ENCODE measurements around the gene TRIM71. TPM values are rescaled to one million over a fixed set of nuclear protein-coding genes. Genes with fewer than 3 reads are reported as not detected.

TRIM71 gene
- total and polyA plus RNA-seq, 2 experiments from 2014 or later = 1.9 to 14.5 TPM

GRCh38 chr3:32848215-32848614 lies 30.4 kb downstream of the TRIM71 start:
- no peaks in the 10 kb centered on the region for H4K20me1 ChIP-seq (ENCODE audit: insufficient read depth, poor library complexity, severe bottlenecking)
- no peaks in the 10 kb centered on the region for H3K36me3 ChIP-seq (replicated peaks; ENCODE audit: insufficient read depth, low read depth)
- 24% methylated on average over 4 of the region's 4 CpGs for WGBS (ENCODE audit: low lambda C conversion rate, missing lambda C conversion rate)
- H3K27me3 ChIP-seq = no peaks in the 10 kb centered on the region
- H3K4me2 ChIP-seq = peak overlapping the region; percentile 41
- peak; percentile 63 for DNase-seq (ENCODE audit: low spot score)
- TF ChIP-seq EZH2 (IDR thresholded peaks at IDR 0.05; ENCODE audit: borderline replicate concordance) (no peak), EZH2phosphoT487 (IDR thresholded peaks at IDR 0.05; ENCODE audit: low read depth, severe bottlenecking, unreplicated experiment) (no peak), CTCF (IDR thresholded peaks at IDR 0.05; ENCODE audit: poor library complexity) (no peak)
- H2AFZ ChIP-seq = no peak overlapping the region
- H3K79me2 ChIP-seq = peaks cover 91% of the 10 kb centered on the region
- no peak overlapping the region for H3K4me3 ChIP-seq
- no peaks in the 10 kb centered on the region for H3K9me3 ChIP-seq (ENCODE audit: low read depth)
- no peaks in the 10 kb centered on the region for H3K9me2 ChIP-seq (replicated peaks; ENCODE audit: insufficient read depth)
- H3K4me1 ChIP-seq (ENCODE audit: insufficient read depth) = peaks cover 55% of the 10 kb centered on the region
- peak overlapping the region; percentile 67 for H3K27ac ChIP-seq

GRCh38 chr3:32849046-32849445 lies 31.2 kb downstream of the TRIM71 start:
- H3K4me2 ChIP-seq = peak overlapping the region; percentile 41
- no peak overlapping the region for H2AFZ ChIP-seq
- peaks cover 91% of the 10 kb centered on the region for H3K79me2 ChIP-seq
- H4K20me1 ChIP-seq (ENCODE audit: insufficient read depth, poor library complexity, severe bottlenecking) = no peaks in the 10 kb centered on the region
- TF ChIP-seq EZH2 (IDR thresholded peaks at IDR 0.05; ENCODE audit: borderline replicate concordance) (no peak), EZH2phosphoT487 (IDR thresholded peaks at IDR 0.05; ENCODE audit: low read depth, severe bottlenecking, unreplicated experiment) (no peak), CTCF (IDR thresholded peaks at IDR 0.05; ENCODE audit: poor library complexity) (no peak)
- H3K36me3 ChIP-seq (replicated peaks; ENCODE audit: insufficient read depth, low read depth) = no peaks in the 10 kb centered on the region
- H3K9me2 ChIP-seq (replicated peaks; ENCODE audit: insufficient read depth) = no peaks in the 10 kb centered on the region
- peak overlapping the region; percentile 67 for H3K27ac ChIP-seq
- peaks cover 47% of the 10 kb centered on the region for H3K4me1 ChIP-seq (ENCODE audit: insufficient read depth)
- no peak for DNase-seq (ENCODE audit: low spot score)
- no peaks in the 10 kb centered on the region for H3K9me3 ChIP-seq (ENCODE audit: low read depth)
- 62% methylated on average over 4 of the region's 4 CpGs for WGBS (ENCODE audit: low lambda C conversion rate, missing lambda C conversion rate)
- no peaks in the 10 kb centered on the region for H3K27me3 ChIP-seq
- no peak overlapping the region for H3K4me3 ChIP-seq

- Histone ChIP-seq H2AFZ (no peak overlapping the region), H3K4me1 (ENCODE audit: insufficient read depth) (peaks cover 36% of the 10 kb centered on the region), H3K4me3 (no peak overlapping the region), H4K20me1 (ENCODE audit: insufficient read depth, poor library complexity, severe bottlenecking) (no peaks in the 10 kb centered on the region), H3K79me2 (peaks cover 91% of the 10 kb centered on the region), H3K9me3 (ENCODE audit: low read depth) (no peaks in the 10 kb centered on the region), H3K27ac (peak overlapping the region; percentile 67), H3K9me2 (replicated peaks; ENCODE audit: insufficient read depth) (no peaks in the 10 kb centered on the region), H3K36me3 (replicated peaks; ENCODE audit: insufficient read depth, low read depth) (no peaks in the 10 kb centered on the region), H3K27me3 (no peaks in the 10 kb centered on the region), H3K4me2 (peak overlapping the region; percentile 41)
- TF ChIP-seq EZH2phosphoT487 (IDR thresholded peaks at IDR 0.05; ENCODE audit: low read depth, severe bottlenecking, unreplicated experiment) (no peak), CTCF (IDR thresholded peaks at IDR 0.05; ENCODE audit: poor library complexity) (no peak), EZH2 (IDR thresholded peaks at IDR 0.05; ENCODE audit: borderline replicate concordance) (no peak)
- 52% methylated on average over 3 of the region's 3 CpGs for WGBS (ENCODE audit: low lambda C conversion rate, missing lambda C conversion rate)
- no peak for DNase-seq (ENCODE audit: low spot score)
Measured at GRCh38 chr3:32850226-32850625, 32.4 kb downstream of the TRIM71 start.

GRCh38 chr3:32850636-32851035 lies 32.8 kb downstream of the TRIM71 start:
- no peaks in the 10 kb centered on the region for H3K27me3 ChIP-seq
- H3K4me3 ChIP-seq = no peak overlapping the region
- peaks cover 91% of the 10 kb centered on the region for H3K79me2 ChIP-seq
- no peaks in the 10 kb centered on the region for H4K20me1 ChIP-seq (ENCODE audit: insufficient read depth, poor library complexity, severe bottlenecking)
- no peak for DNase-seq (ENCODE audit: low spot score)
- peak overlapping the region; percentile 67 for H3K27ac ChIP-seq
- H3K4me1 ChIP-seq (ENCODE audit: insufficient read depth) = peaks cover 36% of the 10 kb centered on the region
- no peaks in the 10 kb centered on the region for H3K9me2 ChIP-seq (replicated peaks; ENCODE audit: insufficient read depth)
- H3K36me3 ChIP-seq (replicated peaks; ENCODE audit: insufficient read depth, low read depth) = no peaks in the 10 kb centered on the region
- H3K9me3 ChIP-seq (ENCODE audit: low read depth) = no peaks in the 10 kb centered on the region
- WGBS (ENCODE audit: low lambda C conversion rate, missing lambda C conversion rate) = 42% methylated on average over 5 of the region's 5 CpGs
- no peak for TF ChIP-seq EZH2phosphoT487 (IDR thresholded peaks at IDR 0.05; ENCODE audit: low read depth, severe bottlenecking, unreplicated experiment)
- no peak for TF ChIP-seq CTCF (IDR thresholded peaks at IDR 0.05; ENCODE audit: poor library complexity)
- TF ChIP-seq EZH2 (IDR thresholded peaks at IDR 0.05; ENCODE audit: borderline replicate concordance) = no peak
- no peak overlapping the region for H2AFZ ChIP-seq
- H3K4me2 ChIP-seq = peak overlapping the region; percentile 41
